Panc1 (cell line): ENCODE measurements around the gene PLIN1. TPM values are rescaled to one million over a fixed set of nuclear protein-coding genes. Genes with fewer than 3 reads are reported as not detected.
A peak's percentile ranks its signal among the peaks of the same experiment; 100 is the strongest.

Source experiments
- ATAC-seq: fragments of 200-7000 bp; cut with Tn5 transposase; 2 replicates; pipeline ENCODE4 v1.9.1; 2020; ENCODE audit warnings: mild to moderate bottlenecking, moderate library complexity
- BruUV-seq: library from RNA; stranded (reverse); fragments of 400-500 nt; replicated peaks from 2 replicates; lab custom pipeline; 2021; lab: Mats Ljungman, UMichigan
- CTCF ChIA-PET: fragments of 300-600 bp; sonication (Branson Sonifier 250); formaldehyde crosslinking; loops from one replicate; lab custom pipeline; 2022; ENCODE audit warnings: antibody characterized with exemption; lab: Charles Lee
- POLR2A ChIA-PET: fragments of 300-600 bp; sonication (Branson Sonifier 250); formaldehyde crosslinking; loops from one replicate; lab custom pipeline; 2022; ENCODE audit warnings: antibody characterized with exemption; lab: Charles Lee
- DNase-seq: peaks from one replicate; pipeline ENCODE4 v3.0.0-alpha.2; 2010; ENCODE audit warnings: low read depth, low spot score
- H3K27ac ChIP-seq: 2 replicates; pipeline ENCODE4 v1.5.1; 2011; ENCODE audit warnings: mild to moderate bottlenecking, low read length, inconsistent platforms
- H3K27me3 ChIP-seq: fragments of 200-500 bp; sonication (Bioruptor generic); 2 replicates; pipeline ENCODE4 v1.6.0; 2014; ENCODE audit warnings: low read length, inconsistent platforms; ENCODE audit not compliant: control insufficient read depth, insufficient read depth
- H3K36me3 ChIP-seq: fragments of 200-500 bp; sonication (Bioruptor generic); 2 replicates; pipeline ENCODE4 v1.5.1; 2014; ENCODE audit warnings: inconsistent platforms, mild to moderate bottlenecking, low read length, moderate library complexity; ENCODE audit not compliant: control insufficient read depth, insufficient read depth
- H3K4me1 ChIP-seq: 2 replicates; pipeline ENCODE4 v1.5.1; 2011; ENCODE audit warnings: inconsistent platforms, mild to moderate bottlenecking, low read length, moderate library complexity; ENCODE audit not compliant: control insufficient read depth, insufficient read depth
- H3K4me3 ChIP-seq, 2 experiments: 2 replicates each; pipeline ENCODE4 v1.5.1; 2011 to 2012; ENCODE audit warnings: low read depth in 2 of 2, low read length in 2 of 2, mild to moderate bottlenecking in 2 of 2, inconsistent platforms in 1 of 2, moderate library complexity in 1 of 2
- H3K9me3 ChIP-seq: fragments of 200-500 bp; sonication (Bioruptor generic); 2 replicates; pipeline ENCODE4 v1.5.1; 2014; ENCODE audit warnings: low read depth, mild to moderate bottlenecking, inconsistent platforms, low read length, moderate library complexity; ENCODE audit not compliant: control insufficient read depth, insufficient read depth
- POLR2AphosphoS5 ChIP-seq: IDR thresholded peaks from 2 replicates; pipeline ENCODE4 v1.6.1; 2012; ENCODE audit warnings: mild to moderate bottlenecking, low read depth, low read length, moderate library complexity
- SIN3A ChIP-seq: IDR thresholded peaks from 2 replicates; pipeline ENCODE4 v1.6.1; 2012; ENCODE audit warnings: low read depth, mild to moderate bottlenecking, low read length, moderate library complexity, borderline replicate concordance; ENCODE audit not compliant: insufficient read depth
- TCF7L2 ChIP-seq: IDR thresholded peaks from 2 replicates; pipeline ENCODE4 v1.6.1; 2011; ENCODE audit warnings: mild to moderate bottlenecking, low read depth, low read length, inconsistent platforms
- in situ Hi-C: cut with HindIII; loops from 2 replicates; pipeline ENCODE4 v1.10.0; 2016; ENCODE audit warnings: low sequenced_read_pairs, low pct_unique_long_range_greater_than_20kb
- intact Hi-C: fragments of 100-400 bp; cut with micrococcal nuclease; formaldehyde crosslinking; loops from one replicate; pipeline ENCODE4 v1.10.0; 2022; ENCODE audit not compliant: unreplicated experiment
- total RNA-seq: library from RNA; stranded (reverse); gene quantifications from one replicate; pipeline ENCODE4 v1.2.1, GENCODE V29; 2021; ENCODE audit not compliant: unreplicated experiment
- TF ChIP-seq, protein P1 (sequence below), 2 experiments: IDR thresholded peaks; 2 replicates each; pipeline ENCODE4 v1.6.1; 2011 to 2012; ENCODE audit warnings: low read depth in 2 of 2, control low read depth in 1 of 2, low read length in 1 of 2, mild to moderate bottlenecking in 1 of 2, moderate library complexity in 1 of 2; ENCODE audit not compliant: insufficient read depth in 1 of 2
- TF ChIP-seq, protein P2 (sequence below): fragments of 450-650 bp; IDR thresholded peaks from 2 replicates; pipeline ENCODE4 v1.5.1; 2017; ENCODE audit warnings: mild to moderate bottlenecking

The PLIN1 gene
- total RNA-seq, 1 experiment from 2014 or later: 0.44 TPM

DNA sequence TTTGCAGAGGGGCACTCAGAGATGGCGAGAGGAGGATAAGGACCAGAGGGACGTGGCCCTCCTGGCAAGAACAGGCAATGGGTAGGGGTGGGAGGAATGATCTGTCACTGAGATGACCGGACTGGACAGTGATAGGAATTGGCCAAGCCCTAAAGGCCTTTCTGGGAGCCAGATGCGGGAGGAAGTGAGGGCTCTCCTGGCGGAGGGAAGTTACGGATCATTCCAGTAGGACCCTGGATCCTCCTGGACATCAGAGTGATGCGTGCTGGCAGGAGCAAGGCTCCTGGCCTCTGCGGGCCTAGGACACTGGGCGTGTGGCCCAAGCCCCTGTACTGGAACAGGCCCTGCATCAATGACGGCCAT lies 47.3 kb downstream of the PLIN1 start:
- intact Hi-C loops (no loop called here), in situ Hi-C loops (no loop called here)
- Histone ChIP-seq H3K36me3 (peaks cover 5% of the 10 kb centered on the region), H3K27ac (no peak overlapping the region), H3K4me3 (no peak overlapping the region), H3K27me3 (no peaks in the 10 kb centered on the region), H3K9me3 (no peaks in the 10 kb centered on the region), H3K4me1 (no peaks in the 10 kb centered on the region)
- TF ChIP-seq, protein P1, sequence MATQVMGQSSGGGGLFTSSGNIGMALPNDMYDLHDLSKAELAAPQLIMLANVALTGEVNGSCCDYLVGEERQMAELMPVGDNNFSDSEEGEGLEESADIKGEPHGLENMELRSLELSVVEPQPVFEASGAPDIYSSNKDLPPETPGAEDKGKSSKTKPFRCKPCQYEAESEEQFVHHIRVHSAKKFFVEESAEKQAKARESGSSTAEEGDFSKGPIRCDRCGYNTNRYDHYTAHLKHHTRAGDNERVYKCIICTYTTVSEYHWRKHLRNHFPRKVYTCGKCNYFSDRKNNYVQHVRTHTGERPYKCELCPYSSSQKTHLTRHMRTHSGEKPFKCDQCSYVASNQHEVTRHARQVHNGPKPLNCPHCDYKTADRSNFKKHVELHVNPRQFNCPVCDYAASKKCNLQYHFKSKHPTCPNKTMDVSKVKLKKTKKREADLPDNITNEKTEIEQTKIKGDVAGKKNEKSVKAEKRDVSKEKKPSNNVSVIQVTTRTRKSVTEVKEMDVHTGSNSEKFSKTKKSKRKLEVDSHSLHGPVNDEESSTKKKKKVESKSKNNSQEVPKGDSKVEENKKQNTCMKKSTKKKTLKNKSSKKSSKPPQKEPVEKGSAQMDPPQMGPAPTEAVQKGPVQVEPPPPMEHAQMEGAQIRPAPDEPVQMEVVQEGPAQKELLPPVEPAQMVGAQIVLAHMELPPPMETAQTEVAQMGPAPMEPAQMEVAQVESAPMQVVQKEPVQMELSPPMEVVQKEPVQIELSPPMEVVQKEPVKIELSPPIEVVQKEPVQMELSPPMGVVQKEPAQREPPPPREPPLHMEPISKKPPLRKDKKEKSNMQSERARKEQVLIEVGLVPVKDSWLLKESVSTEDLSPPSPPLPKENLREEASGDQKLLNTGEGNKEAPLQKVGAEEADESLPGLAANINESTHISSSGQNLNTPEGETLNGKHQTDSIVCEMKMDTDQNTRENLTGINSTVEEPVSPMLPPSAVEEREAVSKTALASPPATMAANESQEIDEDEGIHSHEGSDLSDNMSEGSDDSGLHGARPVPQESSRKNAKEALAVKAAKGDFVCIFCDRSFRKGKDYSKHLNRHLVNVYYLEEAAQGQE (IDR thresholded peaks at IDR 0.05; ENCODE audit: insufficient read depth in 1 of 2, low read depth in 2 of 2, low read length in 1 of 2): no peak
- TF ChIP-seq SIN3A: no peak
- no peak for TF ChIP-seq TCF7L2
- TF ChIP-seq, protein P2, sequence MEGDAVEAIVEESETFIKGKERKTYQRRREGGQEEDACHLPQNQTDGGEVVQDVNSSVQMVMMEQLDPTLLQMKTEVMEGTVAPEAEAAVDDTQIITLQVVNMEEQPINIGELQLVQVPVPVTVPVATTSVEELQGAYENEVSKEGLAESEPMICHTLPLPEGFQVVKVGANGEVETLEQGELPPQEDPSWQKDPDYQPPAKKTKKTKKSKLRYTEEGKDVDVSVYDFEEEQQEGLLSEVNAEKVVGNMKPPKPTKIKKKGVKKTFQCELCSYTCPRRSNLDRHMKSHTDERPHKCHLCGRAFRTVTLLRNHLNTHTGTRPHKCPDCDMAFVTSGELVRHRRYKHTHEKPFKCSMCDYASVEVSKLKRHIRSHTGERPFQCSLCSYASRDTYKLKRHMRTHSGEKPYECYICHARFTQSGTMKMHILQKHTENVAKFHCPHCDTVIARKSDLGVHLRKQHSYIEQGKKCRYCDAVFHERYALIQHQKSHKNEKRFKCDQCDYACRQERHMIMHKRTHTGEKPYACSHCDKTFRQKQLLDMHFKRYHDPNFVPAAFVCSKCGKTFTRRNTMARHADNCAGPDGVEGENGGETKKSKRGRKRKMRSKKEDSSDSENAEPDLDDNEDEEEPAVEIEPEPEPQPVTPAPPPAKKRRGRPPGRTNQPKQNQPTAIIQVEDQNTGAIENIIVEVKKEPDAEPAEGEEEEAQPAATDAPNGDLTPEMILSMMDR: no peak
- TF ChIP-seq POLR2AphosphoS5: no peak
- BruUV-seq: no TSS peak
- DNase-seq (no peak), ATAC-seq (peak; percentile 47)
- POLR2A ChIA-PET: no interaction called here
- CTCF ChIA-PET: no interaction called here

DNA sequence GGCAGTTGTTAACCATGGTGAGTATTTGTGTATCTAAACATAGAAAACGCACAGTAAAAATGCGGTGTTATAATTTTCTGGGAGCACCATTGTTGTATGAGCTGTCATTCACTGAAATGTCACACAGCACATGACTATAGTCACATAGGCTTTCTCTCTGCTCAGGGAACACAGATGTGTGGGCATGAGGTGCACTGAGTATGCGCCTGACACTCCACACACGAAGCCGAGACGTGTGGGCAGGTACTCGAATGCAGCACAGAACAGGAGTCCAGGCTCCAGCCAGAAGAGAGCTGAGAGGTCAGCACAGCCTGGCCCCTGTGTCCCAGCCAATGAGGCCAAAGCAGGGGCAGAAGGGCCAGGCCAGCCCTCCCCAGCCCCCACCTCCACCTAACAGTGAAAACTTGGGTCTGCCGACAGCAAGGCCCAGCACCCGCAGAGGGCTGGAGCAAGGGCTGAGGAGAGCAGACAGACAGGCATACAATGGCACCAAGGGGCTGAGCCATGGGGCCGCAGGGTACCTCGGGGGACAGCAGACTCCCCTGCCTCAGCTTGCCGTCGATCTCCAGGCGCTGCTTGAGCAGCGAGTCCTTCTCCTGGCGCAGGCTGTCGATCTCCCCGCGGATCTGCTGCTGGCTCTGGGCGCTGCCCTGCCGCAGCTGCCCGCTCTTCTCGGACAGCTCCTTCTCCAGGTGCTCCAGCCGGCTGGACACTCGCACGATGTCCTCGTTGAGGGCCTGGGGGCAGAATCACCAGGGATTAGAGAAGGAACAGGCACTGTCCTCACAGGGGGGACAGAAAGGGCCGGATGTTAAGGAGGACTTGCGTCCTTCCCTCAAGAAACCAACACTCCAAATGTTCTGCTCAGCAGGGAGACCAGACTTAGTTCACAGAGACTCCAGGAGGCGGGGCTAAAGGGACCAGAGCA lies 47.9 kb downstream of the PLIN1 start:
- Histone ChIP-seq H3K9me3 (no peaks in the 10 kb centered on the region), H3K4me3 (no peak overlapping the region), H3K4me1 (no peaks in the 10 kb centered on the region), H3K36me3 (peaks cover 5% of the 10 kb centered on the region), H3K27ac (no peak overlapping the region), H3K27me3 (no peaks in the 10 kb centered on the region)
- TF ChIP-seq, protein P2: no peak
- TF ChIP-seq POLR2AphosphoS5 (no peak), SIN3A (no peak), TCF7L2 (no peak)
- TF ChIP-seq, protein P1 (IDR thresholded peaks at IDR 0.05; ENCODE audit: insufficient read depth in 1 of 2, low read depth in 2 of 2, low read length in 1 of 2): no peak
- ATAC-seq: peak; percentile 20; the same call in 1 of the 2 replicates
- intact Hi-C loops: no loop called here
- CTCF ChIA-PET: no interaction called here
- DNase-seq: no peak
- POLR2A ChIA-PET: no interaction called here
- in situ Hi-C loops: no loop called here
- BruUV-seq: no TSS peak
